Hematopoietic multipotent progenitor cell (in vitro differentiated cells): Measurements from ENCODE around the gene CAPN1. TPM values are rescaled to one million over a fixed set of nuclear protein-coding genes. Genes with fewer than 3 reads are reported as not detected.
"Not testable (repeated sequence)": the region's sequence is repeated elsewhere in the genome, so short reads cannot be mapped to it uniquely, and the experiment has no call there.

Experiments used
- DNase-seq, 3 donors: peaks; one replicate each; pipeline ENCODE4 v3.0.0-alpha.2; 2011 to 2015; ENCODE audit warnings: low read depth in 2 of 3, low spot score in 2 of 3
- total RNA-seq: library from RNA; depleted of rRNA; stranded (reverse); fragments of >200 nt; gene quantifications from one replicate; pipeline ENCODE4 v1.2.3, GENCODE V29; 2012

Gene CAPN1
- total RNA-seq, 1 donor: 160 TPM

DNA sequence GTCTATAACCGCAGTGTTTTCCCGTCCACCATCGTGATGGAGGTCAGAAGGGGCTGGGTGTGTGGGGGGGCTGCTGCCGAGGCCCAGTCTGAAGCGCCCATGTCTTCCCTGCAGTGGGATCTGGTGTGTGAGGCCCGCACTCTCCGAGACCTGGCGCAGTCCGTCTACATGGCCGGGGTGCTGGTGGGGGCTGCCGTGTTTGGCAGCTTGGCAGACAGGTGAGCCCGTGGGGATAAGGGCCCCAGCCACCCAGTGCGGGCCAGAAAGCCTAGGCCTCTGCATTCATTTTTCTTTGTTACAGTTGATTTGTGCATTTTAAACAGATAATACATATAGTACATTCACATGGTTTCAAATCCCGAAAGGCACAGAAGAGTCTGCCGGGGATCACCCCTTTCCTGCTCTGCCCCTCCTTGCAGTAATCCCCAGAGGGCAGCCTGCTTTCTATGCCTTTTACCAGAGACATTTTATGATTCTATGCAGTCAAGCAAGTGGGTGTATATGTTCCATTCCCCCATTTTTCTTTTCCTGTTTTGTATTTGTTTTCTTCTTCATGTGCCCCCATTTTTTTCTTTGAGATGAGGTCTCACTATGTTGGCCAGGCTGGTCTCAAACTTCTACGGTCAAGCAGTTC, 32.6 kb downstream of the CAPN1 start:
- DNase-seq: no peak

DNA sequence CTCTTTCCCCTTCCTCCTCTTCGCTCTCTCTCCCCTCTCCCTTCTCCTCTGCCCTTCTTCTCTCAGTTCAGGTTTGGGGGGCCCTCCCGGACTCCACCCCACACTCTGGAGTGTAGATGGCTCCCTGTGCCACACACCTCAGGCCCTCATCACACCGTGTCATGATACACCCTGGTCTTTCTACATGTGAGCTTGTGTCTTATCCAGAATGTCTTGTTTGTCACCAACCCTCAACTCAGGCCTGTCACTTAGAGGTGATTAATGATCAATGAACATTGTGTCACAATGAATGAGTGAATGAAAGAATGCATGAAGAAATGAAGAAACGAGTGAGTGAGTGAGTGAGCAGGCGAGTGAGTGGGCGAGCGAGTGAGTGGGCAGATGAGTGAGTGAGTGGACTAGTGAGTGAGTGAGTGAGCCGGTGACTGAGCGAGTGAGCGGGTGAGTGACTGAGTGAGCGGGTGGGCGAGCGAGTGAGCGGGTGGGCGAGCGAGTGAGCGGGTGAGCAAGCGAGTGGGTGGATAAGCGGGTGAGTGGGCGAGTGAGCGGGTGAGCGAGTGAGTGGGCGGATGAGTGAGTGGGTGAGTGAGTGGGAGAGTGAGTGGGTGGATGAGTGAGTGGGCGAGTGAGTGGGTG, 33.8 kb downstream of the CAPN1 start:
- peak in 1 of 3 donors; percentile 14 for DNase-seq

DNA sequence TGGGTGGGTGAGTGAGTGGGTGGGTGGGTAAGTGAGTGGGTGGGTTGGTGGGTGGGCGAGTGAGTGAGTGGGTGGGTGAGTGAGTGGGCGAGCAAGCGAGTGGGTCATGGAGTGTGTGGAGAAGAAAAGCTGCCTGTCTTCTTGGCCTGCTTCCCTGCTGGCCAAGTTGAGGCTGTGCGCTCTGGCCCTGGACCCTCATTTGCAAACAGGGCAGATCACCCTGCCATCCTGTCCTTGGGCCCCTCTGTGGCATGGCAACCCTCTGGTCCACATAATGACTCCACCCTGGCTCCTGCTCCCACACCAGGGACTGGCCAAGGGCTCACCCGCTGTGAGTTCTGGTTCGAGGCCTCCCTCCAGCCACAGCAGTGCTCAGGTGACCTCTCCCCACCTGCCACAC, 35.1 kb downstream of the CAPN1 start:
- DNase-seq: no peak

DNA sequence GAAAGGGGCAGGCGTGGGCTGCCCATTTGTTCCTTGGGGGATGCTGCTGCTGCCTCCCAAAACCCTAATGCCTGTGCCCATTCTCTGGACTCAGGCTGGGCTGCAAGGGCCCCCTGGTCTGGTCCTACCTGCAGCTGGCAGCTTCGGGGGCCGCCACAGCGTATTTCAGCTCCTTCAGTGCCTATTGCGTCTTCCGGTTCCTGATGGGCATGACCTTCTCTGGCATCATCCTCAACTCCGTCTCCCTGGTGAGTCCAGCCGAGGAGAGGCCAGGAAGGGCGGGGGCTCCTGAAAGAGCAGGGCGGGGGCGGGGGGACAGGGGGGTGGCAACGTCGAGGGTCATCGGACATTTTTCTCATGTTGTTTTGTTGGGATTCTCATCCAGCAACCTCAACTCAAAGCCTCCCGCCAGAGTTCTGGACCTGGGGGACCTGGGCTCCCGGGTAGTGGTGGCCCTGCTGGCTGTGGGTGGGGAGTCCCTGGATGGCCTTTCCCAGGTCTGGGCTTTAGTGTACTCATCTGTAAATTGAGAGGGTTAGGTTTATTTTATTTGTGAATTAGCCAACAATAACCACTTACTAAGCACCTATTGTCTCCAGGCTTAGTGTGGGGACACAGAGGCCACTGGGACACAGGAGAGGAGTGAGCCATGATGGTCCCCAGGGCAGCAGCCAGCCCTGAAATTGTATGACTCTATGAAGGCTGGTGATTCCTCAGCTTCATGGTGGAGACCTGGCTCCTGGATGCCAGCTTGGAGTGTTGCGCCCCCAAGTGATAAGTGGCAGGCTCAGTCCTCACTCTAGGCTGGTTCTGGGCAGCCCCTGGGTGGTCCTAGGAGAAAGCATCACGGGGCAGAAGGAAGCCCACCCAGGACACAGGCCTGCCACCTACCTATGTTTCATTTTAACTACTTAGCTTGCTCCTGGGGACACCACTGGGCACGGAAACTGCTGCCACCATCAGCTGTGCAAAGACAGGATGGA, 36.0 kb downstream of the CAPN1 start:
- DNase-seq: no peak

DNA sequence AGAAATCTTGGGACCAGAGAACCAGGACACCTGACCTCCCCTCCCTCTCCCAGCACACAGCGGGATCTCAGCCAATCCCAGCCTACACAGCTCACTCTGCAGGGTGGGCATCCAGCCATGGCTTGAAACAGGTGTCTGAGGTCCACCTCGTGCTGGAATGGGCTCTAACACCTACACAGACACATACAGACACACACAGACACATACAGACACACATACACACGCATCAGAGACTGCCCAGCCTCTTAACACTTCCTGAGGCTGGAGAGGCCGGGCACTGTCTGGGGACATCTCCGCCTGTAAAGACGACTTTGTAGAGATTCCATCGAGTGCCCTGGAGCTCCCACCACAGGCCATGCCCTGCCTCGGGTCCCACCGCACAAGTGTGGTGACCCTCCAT, 36.7 kb downstream of the CAPN1 start:
- no peak for DNase-seq

DNA sequence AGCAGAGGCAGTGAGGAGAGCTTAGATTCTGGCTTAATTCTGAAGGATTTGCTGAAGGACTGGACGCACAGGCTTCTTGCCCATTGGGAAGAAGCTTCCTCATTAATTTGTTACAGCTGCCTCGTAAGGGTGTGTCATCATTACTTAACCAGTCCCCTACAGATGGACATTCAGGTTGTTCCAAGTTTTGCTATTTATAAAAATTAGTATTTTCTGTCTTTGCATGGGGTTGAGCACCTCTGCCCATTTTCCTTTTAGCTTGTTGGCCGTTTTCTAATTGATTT, 38.1 kb downstream of the CAPN1 start:
- DNase-seq: no peak

DNA sequence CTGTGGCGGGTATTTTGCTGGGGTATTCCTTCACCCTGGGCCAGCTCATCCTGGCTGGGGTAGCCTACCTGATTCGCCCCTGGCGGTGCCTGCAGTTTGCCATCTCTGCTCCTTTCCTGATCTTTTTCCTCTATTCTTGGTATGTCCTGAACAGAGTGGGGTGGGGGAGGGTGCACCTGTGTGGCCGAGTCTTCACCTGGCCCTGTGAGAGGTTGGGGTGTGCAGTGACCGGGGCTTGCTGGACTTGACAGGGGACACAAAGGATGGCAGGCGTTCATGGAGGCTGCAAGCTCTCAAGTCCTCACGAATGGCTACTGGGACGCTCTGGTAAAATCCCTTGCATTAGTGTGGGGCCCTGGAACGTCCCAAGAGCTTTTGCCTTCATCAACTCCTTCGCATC, 39.3 kb downstream of the CAPN1 start:
- no peak for DNase-seq

DNA sequence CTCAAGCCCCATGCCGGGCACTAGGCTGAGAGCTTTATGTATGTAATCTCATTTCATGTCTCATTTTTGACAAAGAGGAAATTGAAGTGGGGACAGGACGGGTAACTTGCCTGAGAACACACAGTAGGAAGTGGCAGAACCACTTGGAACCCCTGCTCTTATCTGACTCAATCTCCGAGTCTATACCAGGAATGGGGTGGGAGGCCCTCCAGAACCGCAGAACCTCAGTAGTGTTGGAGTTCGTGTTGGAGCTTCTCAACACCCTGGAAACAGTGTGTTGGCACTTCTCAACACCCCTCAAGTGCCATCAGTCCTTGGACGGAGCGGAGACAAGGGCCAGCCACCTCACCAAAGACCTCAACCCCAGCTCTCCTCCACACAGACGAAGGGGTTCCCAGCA, 41.3 kb downstream of the CAPN1 start:
- DNase-seq: no peak

DNA sequence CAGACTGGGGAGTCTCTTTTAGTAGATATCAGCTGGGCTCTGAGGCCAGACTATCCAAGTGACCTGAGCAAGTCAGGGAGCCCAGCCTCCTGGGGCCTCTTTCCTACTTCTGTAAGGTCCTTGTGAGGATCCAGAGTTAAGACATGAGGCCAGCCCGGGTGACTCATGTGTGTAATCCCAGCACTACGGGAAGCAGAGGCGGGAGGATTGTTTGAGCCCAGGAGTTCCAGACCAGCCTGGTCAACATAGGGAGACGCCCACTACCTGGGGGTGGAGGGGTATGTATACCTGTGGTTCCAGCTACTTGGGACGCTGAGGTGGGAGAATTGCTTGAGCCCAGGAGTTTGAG, 43.2 kb downstream of the CAPN1 start:
- no peak for DNase-seq

DNA sequence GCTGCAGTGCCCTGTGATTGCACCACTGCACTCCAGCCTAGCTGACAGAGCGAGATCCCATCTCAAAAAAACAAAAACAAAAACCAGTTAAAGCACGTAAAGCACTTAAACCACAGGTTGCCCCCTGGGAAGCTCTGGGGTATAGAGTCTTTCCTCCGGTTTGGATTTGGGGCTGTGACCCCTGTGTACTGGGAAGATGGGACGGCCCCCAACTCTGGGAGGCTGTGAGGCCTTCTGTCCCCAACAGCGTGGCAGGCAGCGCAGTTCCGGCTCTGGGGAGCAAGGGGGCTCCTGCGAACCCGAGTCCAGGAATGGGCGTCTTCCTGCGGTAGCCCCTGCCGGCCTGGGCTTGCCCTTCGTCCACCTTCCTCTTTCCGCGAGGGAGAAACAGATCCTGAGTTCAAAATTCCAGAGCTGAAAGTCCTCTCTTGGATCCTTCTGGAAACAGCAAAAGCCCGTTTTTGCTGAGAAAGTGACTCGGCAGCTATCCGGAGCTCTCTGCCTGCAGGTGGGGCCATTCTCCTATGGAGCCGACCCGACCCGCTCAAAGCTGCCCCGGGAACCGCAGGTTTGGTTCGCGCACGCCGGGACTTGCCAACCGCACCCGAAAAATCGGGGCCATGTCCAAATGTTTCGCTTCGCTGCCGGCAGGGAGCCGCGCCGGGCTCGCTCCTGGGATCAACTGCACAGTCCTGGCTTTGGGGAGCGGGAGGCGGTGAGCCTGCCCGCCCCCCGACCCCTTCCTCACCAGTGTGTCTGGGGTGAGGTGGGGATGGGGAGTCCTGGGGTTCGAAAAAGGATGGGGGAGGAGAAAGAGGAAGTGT, 43.8 kb downstream of the CAPN1 start:
- DNase-seq: peak; percentile 28 to 66 (median 59)

DNA sequence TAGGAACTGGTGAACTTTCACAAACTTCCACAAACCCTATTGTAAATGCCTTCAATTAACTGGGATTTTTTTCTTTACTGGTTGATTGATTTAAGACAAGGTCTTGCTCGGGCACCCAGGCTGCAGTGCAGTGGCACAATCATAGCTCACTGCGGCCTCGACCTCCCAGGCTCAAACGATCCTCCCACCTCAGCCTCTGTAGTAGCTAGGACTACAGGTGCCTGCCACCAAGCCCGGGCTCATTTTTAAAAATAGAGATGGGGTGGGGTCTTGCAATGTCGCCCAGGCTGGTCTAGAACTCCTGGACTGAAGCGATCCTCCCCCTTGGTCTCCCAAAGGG, 44.3 kb downstream of the CAPN1 start:
- no peak for DNase-seq

DNA sequence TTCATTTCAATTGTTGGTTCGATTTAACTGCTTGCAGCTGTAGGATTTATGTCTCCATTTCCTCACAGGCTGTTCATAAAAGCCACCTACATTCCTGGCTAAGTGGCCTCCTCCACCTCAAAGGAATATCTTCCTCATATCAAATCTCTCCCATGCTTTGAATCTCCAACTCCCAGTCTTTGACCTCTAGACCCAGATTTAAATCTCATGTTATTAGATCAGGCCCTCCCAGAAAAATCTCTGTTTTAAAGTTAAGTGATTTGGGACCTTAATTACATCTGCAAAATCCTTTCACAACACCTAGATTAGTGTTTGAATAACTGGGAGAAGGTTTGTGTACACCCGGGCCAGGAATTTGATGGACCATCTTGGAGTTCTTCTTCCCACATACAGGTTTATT, 46.2 kb downstream of the CAPN1 start:
- no peak for DNase-seq

DNA sequence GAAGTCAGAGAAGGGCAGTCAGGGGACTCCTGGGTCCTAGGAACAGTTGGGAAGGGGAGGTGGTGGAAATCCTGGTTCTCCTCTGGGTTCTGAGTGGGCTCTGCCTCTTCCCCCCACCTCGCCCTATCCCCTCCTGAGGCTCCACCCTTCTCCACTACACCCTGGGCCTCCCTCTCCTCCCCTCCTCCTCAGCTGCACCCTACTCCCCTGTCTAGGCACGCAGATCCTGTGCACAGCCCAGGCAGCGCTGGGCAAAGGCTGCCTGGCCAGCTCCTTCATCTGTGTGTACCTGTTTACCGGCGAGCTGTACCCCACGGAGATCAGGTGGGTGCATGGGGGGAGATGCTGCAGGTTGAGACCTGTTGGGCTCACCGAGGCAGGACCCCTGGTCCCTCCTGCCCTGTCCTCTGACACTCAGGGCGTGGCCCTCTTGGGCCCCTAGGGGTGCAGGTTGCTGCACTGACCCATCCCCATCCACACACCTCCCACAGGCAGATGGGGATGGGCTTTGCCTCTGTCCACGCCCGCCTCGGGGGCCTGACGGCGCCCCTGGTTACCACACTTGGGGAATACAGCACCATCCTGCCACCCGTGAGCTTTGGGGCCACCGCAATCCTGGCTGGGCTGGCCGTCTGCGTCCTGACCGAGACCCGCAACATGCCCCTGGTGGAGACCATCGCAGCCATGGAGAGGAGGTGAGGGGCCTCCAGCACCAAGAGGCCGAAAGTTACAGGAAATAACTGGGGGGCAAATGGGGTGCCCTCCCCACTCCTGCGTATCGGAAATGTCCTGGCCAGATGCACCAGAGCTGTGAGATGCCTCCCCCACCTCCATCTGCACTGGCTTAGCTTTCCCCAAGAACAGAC, 54.7 kb downstream of the CAPN1 start:
- no peak for DNase-seq

DNA sequence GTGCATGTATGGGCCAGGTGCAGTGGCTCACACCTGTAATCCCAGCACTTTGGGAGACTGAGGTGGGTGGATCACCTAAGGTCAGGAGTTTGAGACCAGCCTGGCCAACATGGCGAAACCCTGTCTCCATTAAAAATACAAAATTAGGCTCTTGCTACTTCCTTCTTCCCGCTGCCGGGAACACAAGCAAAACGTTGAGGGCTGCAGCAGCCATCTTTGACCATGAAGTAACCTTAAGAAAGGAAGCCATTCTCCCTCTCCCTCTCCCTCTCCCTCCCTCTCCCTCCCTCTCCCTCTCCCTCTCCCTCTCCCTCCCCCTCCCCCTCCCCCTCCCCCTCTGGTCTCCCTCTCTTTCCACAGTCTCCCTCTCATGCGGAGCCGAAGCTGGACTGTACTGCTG, 56.6 kb downstream of the CAPN1 start:
- not testable (repeated sequence) for DNase-seq

DNA sequence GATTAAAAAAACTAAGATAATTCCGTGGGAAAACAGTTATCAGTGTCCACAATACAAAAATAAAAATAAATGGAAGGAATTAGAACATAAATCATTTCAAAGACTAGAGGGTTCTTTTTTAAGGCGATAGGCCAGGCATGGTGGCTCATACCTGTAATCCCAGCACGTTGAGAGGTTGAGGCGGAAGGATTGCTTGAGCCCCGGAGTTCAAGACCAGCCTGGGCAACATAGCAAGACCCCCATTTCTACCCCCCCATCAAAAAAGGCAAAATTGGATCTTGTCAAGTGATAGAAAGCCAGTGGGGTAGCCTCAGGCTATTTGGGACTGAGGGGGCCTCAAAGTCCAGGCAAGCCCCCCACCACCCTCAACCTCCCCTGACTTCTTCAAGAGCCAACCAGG, 59.4 kb downstream of the CAPN1 start:
- DNase-seq: no peak

DNA sequence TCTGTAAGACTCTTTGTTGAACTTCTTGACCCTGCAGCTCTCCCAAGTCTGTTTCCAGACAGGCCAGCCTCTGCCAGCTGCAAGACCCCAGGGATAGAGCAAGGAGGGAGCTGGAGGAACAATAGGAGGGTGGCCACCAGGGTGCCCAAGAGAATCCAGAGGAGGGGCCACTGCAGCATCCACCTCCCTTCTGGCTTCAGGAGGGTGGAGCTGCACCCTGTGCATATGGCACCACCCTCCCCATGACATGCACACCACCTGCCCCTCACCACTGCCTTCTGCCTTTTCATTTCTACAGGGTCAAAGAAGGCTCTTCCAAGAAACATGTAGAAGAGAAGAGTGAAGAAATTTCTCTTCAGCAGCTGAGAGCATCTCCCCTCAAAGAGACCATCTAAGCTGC, 60.0 kb downstream of the CAPN1 start:
- DNase-seq: no peak

DNA sequence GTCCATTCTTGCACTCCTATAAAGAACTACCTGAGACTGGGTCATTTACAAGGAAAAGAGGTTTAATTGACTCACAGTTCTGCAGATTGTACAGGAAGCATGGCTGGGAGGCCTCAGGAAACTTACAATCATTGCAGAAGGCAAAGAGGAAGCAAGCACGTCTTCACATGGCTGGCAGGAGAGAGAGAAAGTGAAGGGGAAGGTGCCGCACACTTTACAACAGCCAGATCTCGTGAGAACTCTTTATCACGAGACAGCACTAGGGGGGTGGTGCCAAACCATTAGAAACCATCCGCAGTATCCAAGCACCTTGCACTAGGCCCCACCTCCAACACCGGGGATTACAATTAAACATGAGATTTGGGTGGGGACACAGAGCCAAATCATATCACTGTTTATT, 60.7 kb downstream of the CAPN1 start:
- no peak for DNase-seq

DNA sequence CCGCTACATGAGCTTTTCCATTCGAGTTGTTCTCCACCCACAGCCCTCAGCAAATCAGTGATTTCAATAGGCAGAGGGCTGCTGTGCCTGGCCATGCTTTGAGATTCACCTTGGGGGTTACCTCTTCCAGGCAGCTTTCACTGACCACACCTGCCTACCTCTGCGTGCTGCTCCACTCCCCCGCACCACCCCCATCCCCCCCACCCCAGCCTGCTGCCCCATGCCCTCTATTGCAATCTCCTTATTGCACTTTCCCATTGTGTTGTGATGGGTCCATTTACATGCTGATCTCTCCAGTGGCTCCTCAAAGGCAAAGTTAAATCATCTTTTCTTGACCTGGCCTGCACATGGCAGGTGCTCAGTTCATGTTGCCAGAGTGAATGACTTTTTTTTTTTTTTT, 62.1 kb downstream of the CAPN1 start:
- DNase-seq: no peak

DNA sequence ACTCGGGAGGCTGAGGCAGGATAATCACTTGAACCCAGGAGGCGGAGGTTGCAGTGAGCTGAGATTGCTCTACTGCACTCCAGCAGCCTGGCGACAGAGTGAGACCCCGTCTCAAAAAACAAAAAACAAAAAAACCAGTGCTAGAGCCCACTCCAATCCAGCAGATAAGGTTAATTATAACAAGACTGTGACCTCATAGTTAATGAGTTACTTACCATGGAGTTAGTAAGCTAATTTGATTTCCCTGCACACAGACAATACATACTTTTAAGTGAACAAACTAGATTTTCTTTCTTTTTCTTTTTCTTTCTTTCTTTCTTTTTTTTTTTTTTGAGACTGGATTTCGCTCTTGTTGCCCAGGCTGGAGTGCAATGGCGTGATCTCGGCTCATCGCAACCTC, 63.3 kb downstream of the CAPN1 start:
- not testable (repeated sequence) for DNase-seq

DNA sequence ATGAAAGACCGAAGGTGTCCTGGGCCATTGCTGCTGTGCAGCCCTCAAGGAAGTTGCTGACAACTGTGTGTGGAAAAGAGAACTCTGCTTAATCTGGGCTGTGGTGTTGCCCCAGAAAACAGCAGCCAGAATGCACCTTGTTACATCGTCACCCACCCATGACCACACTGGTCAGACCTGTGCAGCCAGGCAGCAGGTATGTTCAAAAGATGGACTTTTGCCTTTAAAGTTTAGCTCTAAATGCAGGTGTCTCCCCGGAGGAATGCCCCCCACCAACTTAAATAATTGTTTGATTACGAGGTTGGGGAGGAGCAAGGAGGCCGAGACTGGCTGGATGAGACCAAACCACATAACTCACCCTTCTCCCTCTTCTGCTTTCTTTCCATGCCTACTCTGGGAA, 64.8 kb downstream of the CAPN1 start:
- no peak for DNase-seq
